Transverse colon (tissue), 3 donors: ENCODE measurements around the gene PLXNA2.

ENCODE experiments used
- CTCF ChIP-seq, 5 experiments: fragments of 200-600 bp in 3 of 5; fragments of 450-650 bp in 2 of 5; sonication (generic) in 3 of 5; IDR thresholded peaks; 1 replicate in 2 of 5; 2 replicates in 3 of 5; pipeline ENCODE4 v1.5.1; 2016 to 2017; ENCODE audit warnings: antibody characterized with exemption in 5 of 5, inconsistent platforms in 3 of 5, mild to moderate bottlenecking in 2 of 5, moderate library complexity in 1 of 5
- POLR2A ChIP-seq: fragments of 450-650 bp; IDR thresholded peaks from one replicate; pipeline ENCODE4 v1.6.1; 2016; ENCODE audit warnings: antibody characterized with exemption, mild to moderate bottlenecking, moderate library complexity

- TF ChIP-seq POLR2A (no peak), CTCF (IDR thresholded peaks at IDR 0.05) (no peak)
These were observed 153.5 kb downstream of the PLXNA2 start for GRCh38 chr1:208090388-208091301.
